H1 (cell line): Measurements from ENCODE around the gene RXFP1. TPM values are rescaled to one million over a fixed set of nuclear protein-coding genes. Genes with fewer than 3 reads are reported as not detected.

Experiments
- CTCF ChIA-PET: fragments of 300-600 bp; sonication (Branson Sonifier 250); formaldehyde crosslinking; loops from one replicate; lab custom pipeline; 2021; ENCODE audit not compliant: partially characterized antibody; lab: Charles Lee
- POLR2A ChIA-PET: fragments of 300-600 bp; sonication (Branson Sonifier 250); formaldehyde crosslinking; loops from one replicate; lab custom pipeline; 2021; ENCODE audit warnings: inconsistent platforms; ENCODE audit not compliant: partially characterized antibody; lab: Charles Lee
- DNase-seq, 2 experiments: peaks; one replicate each; pipeline versions ENCODE4 v3.0.0 to v3.0.0-alpha.2; 2010 to 2022; ENCODE audit warnings: low spot score in 2 of 2, low read depth in 1 of 2, mixed read lengths in 1 of 2
- FAIRE-seq: peaks from 2 replicates; lab custom pipeline; 2011; peaks lifted over from hg19 to GRCh38; lab: Jason Lieb, UNC
- H2AFZ ChIP-seq: 2 replicates; pipeline ENCODE4 v1.8.1; 2012; ENCODE audit warnings: low read length, inconsistent platforms
- H2AK5ac ChIP-seq: 2 replicates; pipeline ENCODE4 v1.6.1; 2013; ENCODE audit warnings: low read depth, low read length
- H2BK120ac ChIP-seq: replicated peaks from 2 replicates; pipeline ENCODE3; 2013; ENCODE audit warnings: low read depth, low read length, inconsistent platforms
- H2BK12ac ChIP-seq: 2 replicates; pipeline ENCODE4 v1.6.1; 2013; ENCODE audit warnings: low read depth, low read length
- H2BK15ac ChIP-seq: 2 replicates; pipeline ENCODE4 v1.6.1; 2013; ENCODE audit warnings: low read length
- H2BK20ac ChIP-seq: 2 replicates; pipeline ENCODE4 v1.6.1; 2013; ENCODE audit warnings: low read length
- H2BK5ac ChIP-seq: 2 replicates; pipeline ENCODE4 v1.6.1; 2013; ENCODE audit warnings: low read depth, low read length
- H3K14ac ChIP-seq: 2 replicates; pipeline ENCODE4 v1.6.1; 2013; ENCODE audit warnings: inconsistent platforms; ENCODE audit not compliant: insufficient read length
- H3K18ac ChIP-seq: 2 replicates; pipeline ENCODE4 v1.6.1; 2013; ENCODE audit warnings: low read length; ENCODE audit errors: extremely low read depth
- H3K23ac ChIP-seq: 2 replicates; pipeline ENCODE4 v1.6.1; 2013; ENCODE audit warnings: inconsistent platforms; ENCODE audit not compliant: insufficient read length
- H3K23me2 ChIP-seq: 2 replicates; pipeline ENCODE4 v1.6.1; 2013; ENCODE audit warnings: low read depth, low read length
- H3K27ac ChIP-seq: 2 replicates; pipeline ENCODE4 v1.6.1; 2011; ENCODE audit warnings: low read depth, low read length, inconsistent platforms
- H3K27me3 ChIP-seq, 4 experiments: replicated peaks in 1 of 4; 1 replicate in 1 of 4; 2 replicates in 3 of 4; pipeline versions ENCODE4 v1.6.1 to v1.8.1; 2011 to 2013; ENCODE audit warnings: low read length in 3 of 4, mild to moderate bottlenecking in 3 of 4, inconsistent platforms in 2 of 4, mixed read lengths in 2 of 4, moderate library complexity in 1 of 4; ENCODE audit not compliant: control insufficient read depth in 3 of 4, insufficient read depth in 3 of 4; ENCODE audit errors: extremely low read depth in 1 of 4
- H3K36me3 ChIP-seq, 4 experiments: 2 replicates each; pipeline versions ENCODE4 v1.6.1 to v1.8.1; 2011 to 2013; ENCODE audit warnings: mild to moderate bottlenecking in 4 of 4, low read length in 3 of 4, moderate library complexity in 2 of 4, control low read depth in 1 of 4, inconsistent platforms in 1 of 4; ENCODE audit not compliant: insufficient read depth in 4 of 4, control insufficient read depth in 2 of 4
- H3K4ac ChIP-seq: replicated peaks from 2 replicates; pipeline ENCODE3; 2013; ENCODE audit warnings: low read length, low read depth, mixed read lengths, inconsistent platforms; ENCODE audit not compliant: insufficient read length
- H3K4me1 ChIP-seq, 4 experiments: replicated peaks in 1 of 4; 1 replicate in 1 of 4; 2 replicates in 3 of 4; pipeline versions ENCODE4 v1.6.1 to v1.8.1; 2011 to 2013; ENCODE audit warnings: low read length in 3 of 4, inconsistent platforms in 2 of 4, mixed read lengths in 1 of 4; ENCODE audit not compliant: insufficient read depth in 4 of 4, control insufficient read depth in 3 of 4
- H3K4me2 ChIP-seq, 2 experiments: 2 replicates each; pipeline versions ENCODE4 v1.6.1 to v1.8.1; 2011 to 2013; ENCODE audit warnings: low read depth in 2 of 2, low read length in 2 of 2, control low read depth in 1 of 2, inconsistent platforms in 1 of 2, mild to moderate bottlenecking in 1 of 2; ENCODE audit not compliant: insufficient read depth in 1 of 2
- H3K4me3 ChIP-seq, 4 experiments: fragments of 200-600, 300-600 bp in 1 of 4; sonication (generic), shearing (Covaris generic), sonication (Bioruptor Twin) in 1 of 4; 2 replicates each; pipeline versions ENCODE4 v1.5.1 to v1.8.1; 2011 to 2016; ENCODE audit warnings: low read length in 4 of 4, low read depth in 3 of 4, control low read depth in 2 of 4, inconsistent platforms in 2 of 4, mild to moderate bottlenecking in 2 of 4, mixed read lengths in 1 of 4, moderate library complexity in 1 of 4; ENCODE audit not compliant: insufficient read depth in 2 of 4; ENCODE audit errors: extremely low read depth in 1 of 4
- H3K56ac ChIP-seq: replicated peaks from 2 replicates; pipeline ENCODE3; 2013; ENCODE audit warnings: low read depth, mild to moderate bottlenecking, mixed read lengths, low read length, inconsistent platforms; ENCODE audit not compliant: insufficient read length
- H3K79me1 ChIP-seq: 2 replicates; pipeline ENCODE4 v1.6.1; 2013; ENCODE audit warnings: low read depth, low read length, control low read depth
- H3K79me2 ChIP-seq, 2 experiments: 2 replicates each; pipeline versions ENCODE4 v1.6.1 to v1.8.1; 2012 to 2013; ENCODE audit warnings: low read length in 2 of 2, mild to moderate bottlenecking in 2 of 2, inconsistent platforms in 1 of 2; ENCODE audit not compliant: insufficient read depth in 2 of 2, control insufficient read depth in 1 of 2
- H3K9ac ChIP-seq, 4 experiments: replicated peaks in 1 of 4; 1 replicate in 1 of 4; 2 replicates in 3 of 4; pipeline versions ENCODE4 v1.6.1 to v1.8.1; 2011 to 2013; ENCODE audit warnings: low read depth in 3 of 4, low read length in 3 of 4, control low read depth in 2 of 4, mild to moderate bottlenecking in 2 of 4, moderate library complexity in 2 of 4, inconsistent platforms in 1 of 4; ENCODE audit errors: extremely low read depth in 1 of 4
- H3K9me3 ChIP-seq, 2 experiments: 2 replicates each; pipeline versions ENCODE4 v1.6.1 to v1.8.1; 2012 to 2013; ENCODE audit warnings: mild to moderate bottlenecking in 2 of 2, moderate library complexity in 2 of 2, control low read depth in 1 of 2, inconsistent platforms in 1 of 2, low read depth in 1 of 2, low read length in 1 of 2, mixed read lengths in 1 of 2; ENCODE audit not compliant: insufficient read depth in 2 of 2
- H4K20me1 ChIP-seq, 2 experiments: replicated peaks in 1 of 2; 2 replicates each; pipeline versions ENCODE3 to v1.8.1; 2011 to 2013; ENCODE audit warnings: inconsistent platforms in 2 of 2, low read length in 2 of 2, mild to moderate bottlenecking in 1 of 2; ENCODE audit not compliant: insufficient read depth in 2 of 2, control insufficient read depth in 1 of 2
- H4K5ac ChIP-seq: 2 replicates; pipeline ENCODE4 v1.6.1; 2013; ENCODE audit warnings: low read length, low read depth, mixed read lengths, inconsistent platforms; ENCODE audit not compliant: insufficient read length
- H4K8ac ChIP-seq: 2 replicates; pipeline ENCODE4 v1.8.0; 2013; ENCODE audit warnings: mild to moderate bottlenecking, moderate library complexity, low read length, inconsistent platforms; ENCODE audit not compliant: insufficient read depth; ENCODE audit errors: extremely low read depth
- H4K91ac ChIP-seq: replicated peaks from 2 replicates; pipeline ENCODE3; 2013; ENCODE audit warnings: low read length, mixed read lengths, inconsistent platforms; ENCODE audit not compliant: insufficient read length
- SUZ12 ChIP-seq: fragments of 200-600 bp; sonication (generic); IDR thresholded peaks from 2 replicates; pipeline ENCODE4 v1.6.1; 2012; ENCODE audit warnings: mild to moderate bottlenecking, inconsistent platforms, low read length, moderate library complexity, mixed read lengths
- WGBS, 2 experiments: shearing (Covaris generic) in 1 of 2; methylation state at CpG; one replicate each; pipeline versions ENCODE4 v1.1.6 to v1.1.7; 2013 to 2015; ENCODE audit warnings: low lambda C conversion rate in 2 of 2, mixed read lengths in 2 of 2, inconsistent platforms in 1 of 2, low coverage in 1 of 2, missing lambda C conversion rate in 1 of 2; ENCODE audit not compliant: insufficient replicate concordance in 2 of 2, insufficient coverage in 1 of 2, insufficient read length in 1 of 2; ENCODE audit errors: extremely low coverage in 1 of 2, missing lambda C conversion rate in 1 of 2; 5-methylcytosine and 5-hydroxymethylcytosine counted together
- polyA plus RNA-seq, 7 experiments: library from polyadenylated mRNA; depleted of rRNA in 3 of 7; stranded (reverse) in 5 of 7; unstranded in 2 of 7; fragments of >200 nt in 5 of 7; fragments of 200-250 nt in 2 of 7; gene quantifications; 1 replicate in 5 of 7; 2 replicates in 1 of 7; 4 replicates in 1 of 7; pipeline versions ENCODE4 v1.2.1 to v1.2.3, GENCODE V29; 2011 to 2013; ENCODE audit warnings: missing spikeins in 2 of 7, mixed read lengths in 2 of 7
- total RNA-seq: library from RNA; stranded (reverse); fragmentation: NEBNext Ultra II Directional; extraction: Animal tissue kit (Norgen Biotek cat#: 25700); gene quantifications from 2 replicates; pipeline ENCODE4 v1.2.1, GENCODE V29; 2021

RXFP1 gene
- total and polyA plus RNA-seq, 2 of the 8 experiments (the other 6 are each of a cell fraction or from before 2014, with no cell fraction given) = 0.14 to 0.56 TPM

- H4K20me1 ChIP-seq = no peaks in the 10 kb centered on the region
- H3K4me2 ChIP-seq = no peak overlapping the region
- TF ChIP-seq SUZ12 = no peak
- CTCF ChIA-PET = no interaction called here
- no peaks in the 10 kb centered on the region for H3K23me2 ChIP-seq
- DNase-seq (no peak), FAIRE-seq (no peak)
- WGBS, 2 experiments = 96% methylated on average over 3 of the region's 3 CpGs; no CpG with 5 or more reads in 1 of the 2 experiments
- H2BK15ac ChIP-seq = no peak overlapping the region
- H3K18ac ChIP-seq = no peak overlapping the region
- no peaks in the 10 kb centered on the region for H3K4me1 ChIP-seq
- no peak overlapping the region for H2BK120ac ChIP-seq
- H3K4me3 ChIP-seq = no peak overlapping the region
- H2BK5ac ChIP-seq = no peak overlapping the region
- H2AK5ac ChIP-seq = no peak overlapping the region
- no peak overlapping the region for H3K4ac ChIP-seq
- no peaks in the 10 kb centered on the region for H3K27me3 ChIP-seq
- no peak overlapping the region for H3K9ac ChIP-seq
- H2AFZ ChIP-seq = no peak overlapping the region
- H3K23ac ChIP-seq = no peak overlapping the region
- H4K5ac ChIP-seq = no peak overlapping the region
- H3K36me3 ChIP-seq = no peaks in the 10 kb centered on the region
- no peak overlapping the region for H3K27ac ChIP-seq
- POLR2A ChIA-PET = no interaction called here
- H3K79me2 ChIP-seq = no peaks in the 10 kb centered on the region
- no peak overlapping the region for H3K14ac ChIP-seq
- H4K8ac ChIP-seq = no peak overlapping the region
- no peaks in the 10 kb centered on the region for H3K79me1 ChIP-seq
- no peak overlapping the region for H2BK12ac ChIP-seq
- H2BK20ac ChIP-seq = no peak overlapping the region
- no peak overlapping the region for H3K56ac ChIP-seq
- no peak overlapping the region for H4K91ac ChIP-seq
- no peaks in the 10 kb centered on the region for H3K9me3 ChIP-seq
These were observed 100.6 kb downstream of the RXFP1 start for GRCh38 chr4:158622251-158622650.
